ENCODE results near the gene SYTL3. TPM values are rescaled to one million over a fixed set of nuclear protein-coding genes. Genes with fewer than 3 reads are reported as not detected.

SYTL3 gene
- total RNA-seq, 4 donors from 2014 or later = 3.0 to 16.7 (median 6.7) TPM

DNA sequence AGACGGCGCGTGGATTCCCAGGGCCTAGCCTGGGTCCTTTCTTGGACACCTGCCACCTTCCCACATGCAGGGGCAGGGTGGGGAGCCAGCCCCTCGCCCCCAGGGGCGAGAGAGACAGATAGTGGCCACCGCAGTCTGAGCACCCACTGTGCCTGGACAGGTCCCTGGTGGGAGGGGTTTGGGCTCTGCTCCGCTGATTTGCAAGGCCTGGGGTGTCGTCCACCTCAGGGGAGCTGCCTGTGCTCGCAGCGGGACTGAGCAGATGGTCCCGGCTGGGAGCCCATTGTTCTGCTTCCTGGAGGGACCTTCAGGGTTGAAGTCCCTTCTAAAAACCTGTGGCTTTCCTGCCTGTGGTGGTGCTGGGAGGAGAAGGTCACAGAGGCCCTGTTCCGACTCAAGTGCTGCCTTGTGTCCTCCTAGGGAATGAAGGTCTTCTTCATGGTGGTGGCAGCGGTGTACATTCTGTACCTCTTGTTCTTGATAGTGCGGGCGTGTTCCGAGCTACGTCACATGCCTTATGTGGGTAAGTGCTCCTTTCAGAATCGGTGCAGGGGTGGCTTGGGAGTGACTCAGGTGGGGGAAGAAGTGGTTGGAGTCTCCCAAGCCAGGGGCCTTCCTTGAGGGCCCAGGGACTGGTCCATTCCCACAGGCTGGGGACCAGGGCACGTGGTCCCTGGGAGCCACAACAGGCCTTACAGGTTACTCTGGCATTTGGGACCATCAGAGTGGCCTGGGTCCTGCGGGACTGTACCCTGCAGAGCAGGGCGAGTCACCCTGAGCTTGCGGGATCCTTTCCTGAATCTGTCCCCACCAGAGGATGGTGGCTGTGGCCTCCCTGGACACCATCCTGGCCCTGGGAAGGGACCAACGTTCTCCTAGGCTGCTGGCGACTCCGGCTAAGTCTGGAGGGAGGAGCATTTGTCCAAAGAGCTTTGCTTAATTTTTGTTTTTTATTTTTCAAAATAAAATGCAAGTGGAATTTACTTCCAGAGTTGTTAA is 24.9 kb upstream of the SYTL3 start:
- no peak overlapping the region for H3K4me3 ChIP-seq
- ATAC-seq = no peak
- in situ Hi-C loops (cut with MboI; ENCODE audit: low sequenced_read_pairs in 4 of 4) = loop anchor here in 3 of 4 donors (5.0 kb wide), 2 partner anchors 62 to 67 kb away; no protein-coding TSS in a partner anchor
- H3K36me3 ChIP-seq = peaks cover 0 to 12% of the 10 kb centered on the region in 2 donors
- no peak for TF ChIP-seq CTCF (IDR thresholded peaks at IDR 0.05 in 4 of 5, conservative IDR thresholded peaks at IDR 0.05 in 1 of 5)
- TF ChIP-seq POLR2A (IDR thresholded peaks at IDR 0.05) = no peak
- intact Hi-C loops (cut with DNase I; ENCODE audit: low total_unique reads) = loop anchor here (5.0 kb wide), 1 partner anchor 1438 kb away; no protein-coding TSS in a partner anchor
- H3K27me3 ChIP-seq = no peaks in the 10 kb centered on the region
- no peak for DNase-seq
- peaks cover 3 to 16% of the 10 kb centered on the region in 2 donors for H3K4me1 ChIP-seq
- peak overlapping the region in 1 of 4 donors; percentile 20 for H3K27ac ChIP-seq
- no peaks in the 10 kb centered on the region for H3K9me3 ChIP-seq

GRCh38 chr6:158625881-158626305 is 24.0 kb upstream of the SYTL3 start:
- in situ Hi-C loops (cut with MboI; ENCODE audit: low sequenced_read_pairs in 4 of 4) (loop anchor here in 3 of 4 donors (5.0 kb wide), 2 partner anchors 61 to 66 kb away; no protein-coding TSS in a partner anchor), intact Hi-C loops (cut with DNase I; ENCODE audit: low total_unique reads) (loop anchor here (5.0 kb wide), 1 partner anchor 1439 kb away; no protein-coding TSS in a partner anchor)
- ATAC-seq (no peak), DNase-seq (no peak)
- Histone ChIP-seq H3K4me3 (no peak overlapping the region), H3K9me3 (no peaks in the 10 kb centered on the region), H3K4me1 (peaks cover 6 to 18% of the 10 kb centered on the region in 2 donors), H3K36me3 (peaks cover 0 to 12% of the 10 kb centered on the region in 2 donors), H3K27me3 (no peaks in the 10 kb centered on the region), H3K27ac (no peak overlapping the region)
- TF ChIP-seq POLR2A (IDR thresholded peaks at IDR 0.05) (no peak), CTCF (IDR thresholded peaks at IDR 0.05 in 4 of 5, conservative IDR thresholded peaks at IDR 0.05 in 1 of 5) (no peak)

DNA sequence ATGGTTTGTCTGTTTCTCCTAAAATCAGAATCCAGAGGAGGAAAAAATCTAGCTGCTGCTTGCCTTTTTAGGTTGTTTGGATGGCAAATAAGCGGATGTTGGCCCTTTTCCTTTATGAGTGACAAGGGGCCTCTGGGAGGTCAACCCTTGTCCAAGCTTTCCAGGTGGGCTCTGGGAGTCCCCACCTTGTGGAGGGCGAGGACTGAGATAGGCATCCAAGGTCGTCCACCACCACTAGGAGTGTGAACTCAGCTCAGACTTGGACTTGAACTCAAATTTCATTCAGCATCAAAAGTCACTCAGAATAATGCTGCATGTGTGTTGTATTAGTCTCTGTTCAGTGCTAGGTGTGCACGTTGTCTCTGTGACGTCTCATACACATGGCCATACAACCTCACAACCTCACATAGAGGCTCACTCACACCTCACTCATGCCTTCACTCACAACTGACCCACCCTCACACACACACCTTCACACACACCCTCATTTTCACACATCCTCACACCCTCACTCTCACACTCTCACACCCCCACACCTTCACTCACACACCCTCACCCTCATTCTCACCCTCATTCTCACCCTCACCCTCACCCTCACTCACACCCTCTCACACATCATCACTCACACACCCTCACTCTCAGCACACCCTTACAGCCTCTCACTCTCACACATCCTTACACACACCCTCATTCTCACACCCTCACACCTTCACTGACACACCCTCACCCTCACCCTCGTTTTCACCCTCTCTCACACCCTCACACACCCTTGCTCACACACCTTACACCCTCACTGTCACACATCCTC is 23.3 kb upstream of the SYTL3 start:
- no peak overlapping the region for H3K4me3 ChIP-seq
- TF ChIP-seq POLR2A (IDR thresholded peaks at IDR 0.05) (no peak), CTCF (IDR thresholded peaks at IDR 0.05 in 4 of 5, conservative IDR thresholded peaks at IDR 0.05 in 1 of 5) (no peak)
- peak overlapping the region in 1 of 4 donors; percentile 7 for H3K27ac ChIP-seq
- intact Hi-C loops (cut with DNase I; ENCODE audit: low total_unique reads) = loop anchor here (5.0 kb wide), 1 partner anchor 1439 kb away; no protein-coding TSS in a partner anchor
- H3K9me3 ChIP-seq = no peaks in the 10 kb centered on the region
- H3K36me3 ChIP-seq = peaks cover 0 to 12% of the 10 kb centered on the region in 2 donors
- in situ Hi-C loops (cut with MboI; ENCODE audit: low sequenced_read_pairs in 4 of 4) = loop anchor here in 3 of 4 donors (5.0 kb wide), 2 partner anchors 61 to 66 kb away; no protein-coding TSS in a partner anchor
- H3K27me3 ChIP-seq = no peaks in the 10 kb centered on the region
- peaks cover 13 to 25% of the 10 kb centered on the region in 2 donors for H3K4me1 ChIP-seq
- no peak for ATAC-seq
- DNase-seq = no peak

- no peaks in the 10 kb centered on the region for H3K9me3 ChIP-seq
- intact Hi-C loops (cut with DNase I; ENCODE audit: low total_unique reads) (loop anchor here (5.0 kb wide), 1 partner anchor 1440 kb away; no protein-coding TSS in a partner anchor), in situ Hi-C loops (cut with MboI; ENCODE audit: low sequenced_read_pairs in 4 of 4) (loop anchor here in 3 of 4 donors (5.0 kb wide), 2 partner anchors 60 to 65 kb away; no protein-coding TSS in a partner anchor)
- peaks cover 20 to 31% of the 10 kb centered on the region in 2 donors for H3K4me1 ChIP-seq
- H3K27me3 ChIP-seq = no peaks in the 10 kb centered on the region
- peaks cover 0 to 12% of the 10 kb centered on the region in 2 donors for H3K36me3 ChIP-seq
- H3K4me3 ChIP-seq = no peak overlapping the region
- ATAC-seq = no peak
- no peak overlapping the region for H3K27ac ChIP-seq
- TF ChIP-seq POLR2A (IDR thresholded peaks at IDR 0.05) (no peak), CTCF (IDR thresholded peaks at IDR 0.05 in 4 of 5, conservative IDR thresholded peaks at IDR 0.05 in 1 of 5) (no peak)
- DNase-seq = no peak
Measured at GRCh38 chr6:158627168-158627939, 22.5 kb upstream of the SYTL3 start.

Measured in gastrocnemius medialis (tissue), 4 donors.